HEK293 (cell line): Measurements from ENCODE around the gene MTF2.
A peak's percentile ranks its signal among the peaks of the same experiment; 100 is the strongest.

Experiments used
- GLI4 ChIP-seq: fragments of 450-650 bp; formaldehyde crosslinking; IDR thresholded peaks from 2 replicates; pipeline ENCODE4 v1.5.1; 2016; ENCODE audit warnings: missing biosample characterization, missing genetic modification characterization
- SALL2 ChIP-seq: fragments of 450-650 bp; formaldehyde crosslinking; IDR thresholded peaks from 2 replicates; pipeline ENCODE4 v1.5.0; 2017; ENCODE audit warnings: missing biosample characterization, mild to moderate bottlenecking, missing genetic modification characterization, borderline replicate concordance
- SETDB1 ChIP-seq: IDR thresholded peaks from one replicate; pipeline ENCODE4 v1.6.1; 2017; ENCODE audit warnings: mild to moderate bottlenecking, low read length, moderate library complexity, mixed read lengths; ENCODE audit not compliant: insufficient read length
- SP7 ChIP-seq: fragments of 450-650 bp; formaldehyde crosslinking; IDR thresholded peaks from 2 replicates; pipeline ENCODE4 v1.5.1; 2016; ENCODE audit warnings: missing biosample characterization, missing genetic modification characterization
- TCF7L2 ChIP-seq: IDR thresholded peaks from 2 replicates; pipeline ENCODE4 v1.6.1; 2011; ENCODE audit warnings: low read depth, mild to moderate bottlenecking, inconsistent platforms, low read length, moderate library complexity, borderline replicate concordance
- WT1 ChIP-seq: fragments of 450-650 bp; formaldehyde crosslinking; IDR thresholded peaks from 2 replicates; pipeline ENCODE4 v1.5.1; 2016; ENCODE audit warnings: missing biosample characterization, missing genetic modification characterization
- ZBTB17 ChIP-seq: fragments of 450-650 bp; formaldehyde crosslinking; IDR thresholded peaks from 2 replicates; pipeline ENCODE4 v1.5.1; 2016; ENCODE audit warnings: missing biosample characterization, missing genetic modification characterization
- ZBTB21 ChIP-seq: fragments of 450-650 bp; formaldehyde crosslinking; IDR thresholded peaks from 2 replicates; pipeline ENCODE4 v1.5.1; 2017; ENCODE audit warnings: missing biosample characterization, missing genetic modification characterization
- ZBTB8A ChIP-seq: fragments of 450-650 bp; formaldehyde crosslinking; IDR thresholded peaks from 2 replicates; pipeline ENCODE4 v1.5.1; 2016; ENCODE audit warnings: missing biosample characterization, missing genetic modification characterization
- ZFP41 ChIP-seq: fragments of 450-650 bp; formaldehyde crosslinking; IDR thresholded peaks from 2 replicates; pipeline ENCODE4 v1.5.1; 2016; ENCODE audit warnings: missing biosample characterization, missing genetic modification characterization, borderline replicate concordance
- ZNF132 ChIP-seq: fragments of 450-650 bp; formaldehyde crosslinking; IDR thresholded peaks from 2 replicates; pipeline ENCODE4 v1.5.1; 2017; ENCODE audit warnings: missing biosample characterization, missing genetic modification characterization, borderline replicate concordance
- ZNF138 ChIP-seq: fragments of 450-650 bp; formaldehyde crosslinking; IDR thresholded peaks from 2 replicates; pipeline ENCODE4 v1.5.1; 2016; ENCODE audit warnings: missing biosample characterization, missing genetic modification characterization, borderline replicate concordance
- ZNF16 ChIP-seq: fragments of 450-650 bp; formaldehyde crosslinking; IDR thresholded peaks from 2 replicates; pipeline ENCODE4 v1.5.1; 2016; ENCODE audit warnings: low read depth, missing biosample characterization, missing genetic modification characterization
- ZNF214 ChIP-seq: fragments of 450-650 bp; formaldehyde crosslinking; IDR thresholded peaks from 2 replicates; pipeline ENCODE4 v1.5.1; 2017; ENCODE audit warnings: missing biosample characterization, mild to moderate bottlenecking, missing genetic modification characterization, borderline replicate concordance
- ZNF248 ChIP-seq: fragments of 450-650 bp; formaldehyde crosslinking; IDR thresholded peaks from 2 replicates; pipeline ENCODE4 v1.5.1; 2017; ENCODE audit warnings: missing biosample characterization, missing genetic modification characterization
- ZNF354C ChIP-seq: fragments of 450-650 bp; formaldehyde crosslinking; IDR thresholded peaks from 2 replicates; pipeline ENCODE4 v1.5.1; 2016; ENCODE audit warnings: missing biosample characterization, missing genetic modification characterization, low read depth, borderline replicate concordance
- ZNF394 ChIP-seq: fragments of 450-650 bp; formaldehyde crosslinking; IDR thresholded peaks from 2 replicates; pipeline ENCODE4 v1.5.1; 2016; ENCODE audit warnings: missing biosample characterization, missing genetic modification characterization, mild to moderate bottlenecking, moderate library complexity, borderline replicate concordance
- ZNF404 ChIP-seq: fragments of 450-650 bp; formaldehyde crosslinking; IDR thresholded peaks from 2 replicates; pipeline ENCODE4 v1.5.1; 2017; ENCODE audit warnings: missing biosample characterization, missing genetic modification characterization
- ZNF426 ChIP-seq: fragments of 450-650 bp; formaldehyde crosslinking; IDR thresholded peaks from 2 replicates; pipeline ENCODE4 v1.5.1; 2017; ENCODE audit warnings: missing biosample characterization, missing genetic modification characterization, mild to moderate bottlenecking, inconsistent platforms, moderate library complexity
- ZNF433 ChIP-seq: fragments of 450-650 bp; formaldehyde crosslinking; IDR thresholded peaks from 2 replicates; pipeline ENCODE4 v1.5.1; 2016; ENCODE audit warnings: missing biosample characterization, missing genetic modification characterization, low read depth
- ZNF48 ChIP-seq: fragments of 450-650 bp; formaldehyde crosslinking; IDR thresholded peaks from 2 replicates; pipeline ENCODE4 v1.5.1; 2016; ENCODE audit warnings: missing biosample characterization, missing genetic modification characterization
- ZNF521 ChIP-seq: fragments of 450-650 bp; formaldehyde crosslinking; IDR thresholded peaks from 2 replicates; pipeline ENCODE4 v1.5.1; 2017; ENCODE audit warnings: missing biosample characterization, mild to moderate bottlenecking, missing genetic modification characterization
- ZNF529 ChIP-seq: fragments of 450-650 bp; formaldehyde crosslinking; IDR thresholded peaks from 2 replicates; pipeline ENCODE4 v1.5.1; 2017; ENCODE audit warnings: missing genetic modification characterization, missing biosample characterization; ENCODE audit not compliant: insufficient replicate concordance
- ZNF555 ChIP-seq: fragments of 450-650 bp; formaldehyde crosslinking; conservative IDR thresholded peaks from 2 replicates; pipeline ENCODE4 v1.5.1; 2017; ENCODE audit warnings: missing biosample characterization, mild to moderate bottlenecking, missing genetic modification characterization, inconsistent platforms
- ZNF621 ChIP-seq: fragments of 450-650 bp; formaldehyde crosslinking; IDR thresholded peaks from 2 replicates; pipeline ENCODE4 v1.5.1; 2017; ENCODE audit warnings: missing biosample characterization, missing genetic modification characterization
- ZNF629 ChIP-seq: fragments of 450-650 bp; formaldehyde crosslinking; IDR thresholded peaks from 2 replicates; pipeline ENCODE4 v1.5.1; 2017; ENCODE audit warnings: missing biosample characterization, missing genetic modification characterization
- ZNF658 ChIP-seq: fragments of 450-650 bp; formaldehyde crosslinking; IDR thresholded peaks from 2 replicates; pipeline ENCODE4; 2016; ENCODE audit warnings: missing biosample characterization, missing genetic modification characterization
- ZNF660 ChIP-seq: fragments of 450-650 bp; IDR thresholded peaks from 2 replicates; pipeline ENCODE4 v1.5.1; 2018; ENCODE audit warnings: missing biosample characterization, mild to moderate bottlenecking, missing genetic modification characterization
- ZNF747 ChIP-seq: fragments of 450-650 bp; formaldehyde crosslinking; IDR thresholded peaks from 2 replicates; pipeline ENCODE4 v1.5.1; 2016; ENCODE audit warnings: missing biosample characterization, missing genetic modification characterization
- ZNF792 ChIP-seq: fragments of 450-650 bp; formaldehyde crosslinking; IDR thresholded peaks from 2 replicates; pipeline ENCODE4 v1.5.1; 2016; ENCODE audit warnings: missing biosample characterization, missing genetic modification characterization
- ZNF837 ChIP-seq: fragments of 450-650 bp; formaldehyde crosslinking; IDR thresholded peaks from 2 replicates; pipeline ENCODE4 v1.5.1; 2016; ENCODE audit warnings: missing biosample characterization, missing genetic modification characterization
- ZSCAN16 ChIP-seq: fragments of 450-650 bp; formaldehyde crosslinking; IDR thresholded peaks from 2 replicates; pipeline ENCODE4 v1.5.1; 2016; ENCODE audit warnings: missing biosample characterization, missing genetic modification characterization
- ZXDB ChIP-seq: fragments of 450-650 bp; formaldehyde crosslinking; IDR thresholded peaks from 2 replicates; pipeline ENCODE4 v1.5.1; 2016; ENCODE audit warnings: missing biosample characterization, missing genetic modification characterization
- TF ChIP-seq, protein P1 (sequence below): fragments of 450-650 bp; IDR thresholded peaks from 2 replicates; pipeline ENCODE4 v1.5.1; 2018; ENCODE audit warnings: missing biosample characterization, missing genetic modification characterization
- TF ChIP-seq, protein P2 (sequence below): fragments of 450-650 bp; formaldehyde crosslinking; IDR thresholded peaks from 2 replicates; pipeline ENCODE4 v1.5.1; 2016; ENCODE audit warnings: missing biosample characterization, missing genetic modification characterization
- TF ChIP-seq, protein P3 (sequence below): fragments of 450-650 bp; formaldehyde crosslinking; IDR thresholded peaks from 2 replicates; pipeline ENCODE4 v1.5.1; 2016; ENCODE audit warnings: missing biosample characterization, missing genetic modification characterization

Gene MTF2

DNA sequence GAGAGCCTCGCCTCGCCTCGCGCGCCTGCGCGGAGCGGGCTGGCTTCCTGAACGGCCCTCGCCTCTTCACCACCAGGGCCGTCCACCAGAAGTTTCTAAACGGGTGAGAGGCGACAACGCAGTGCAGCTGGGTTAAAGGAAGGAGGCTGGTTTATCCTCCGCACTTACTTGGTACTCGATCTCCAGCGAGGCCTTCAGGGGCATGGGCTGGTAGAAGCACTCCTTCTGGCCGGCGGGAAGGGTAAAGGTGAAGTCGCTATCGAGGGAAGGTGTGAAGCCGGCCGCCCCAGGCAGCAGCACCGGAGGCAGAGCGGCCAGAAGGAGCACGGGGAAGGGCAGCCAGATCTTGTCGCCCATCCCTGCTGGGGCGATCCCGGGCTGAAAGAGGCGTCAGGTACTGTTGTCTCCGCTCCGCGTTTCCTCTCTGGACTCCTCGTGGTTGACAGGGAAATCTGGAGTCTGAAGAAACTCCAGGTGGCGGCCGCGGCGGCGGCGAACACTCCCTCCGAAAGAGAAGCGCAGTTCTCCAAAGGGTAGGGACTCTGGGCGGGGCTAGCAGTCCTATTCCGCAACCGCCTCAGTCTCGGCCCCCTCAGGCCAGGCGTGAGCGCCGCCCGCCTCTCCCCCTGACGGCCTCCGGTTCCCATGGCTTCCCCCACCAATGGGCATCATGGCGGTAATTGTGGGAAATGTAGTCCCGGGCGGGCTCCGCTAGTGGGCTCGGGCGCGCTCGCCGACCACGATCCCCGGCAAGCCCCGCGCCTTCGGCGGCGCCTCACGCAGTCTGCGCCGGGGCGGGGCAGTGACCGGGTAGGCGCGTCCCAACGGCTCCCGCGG lies 101.0 kb downstream of the MTF2 start, which contains the start of gene TMED5 (continued):
- no peak for TF ChIP-seq TCF7L2
- TF ChIP-seq ZNF354C (tag by site-specific recombination), result no peak
- TF ChIP-seq, protein P1, sequence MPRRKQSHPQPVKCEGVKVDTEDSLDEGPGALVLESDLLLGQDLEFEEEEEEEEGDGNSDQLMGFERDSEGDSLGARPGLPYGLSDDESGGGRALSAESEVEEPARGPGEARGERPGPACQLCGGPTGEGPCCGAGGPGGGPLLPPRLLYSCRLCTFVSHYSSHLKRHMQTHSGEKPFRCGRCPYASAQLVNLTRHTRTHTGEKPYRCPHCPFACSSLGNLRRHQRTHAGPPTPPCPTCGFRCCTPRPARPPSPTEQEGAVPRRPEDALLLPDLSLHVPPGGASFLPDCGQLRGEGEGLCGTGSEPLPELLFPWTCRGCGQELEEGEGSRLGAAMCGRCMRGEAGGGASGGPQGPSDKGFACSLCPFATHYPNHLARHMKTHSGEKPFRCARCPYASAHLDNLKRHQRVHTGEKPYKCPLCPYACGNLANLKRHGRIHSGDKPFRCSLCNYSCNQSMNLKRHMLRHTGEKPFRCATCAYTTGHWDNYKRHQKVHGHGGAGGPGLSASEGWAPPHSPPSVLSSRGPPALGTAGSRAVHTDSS (tag by site-specific recombination), result no peak
- no peak; the same call in 1 of the 2 replicates for TF ChIP-seq ZNF629 (tag by site-specific recombination)
- peak; percentile 36; the same call in 1 of the 2 replicates for TF ChIP-seq WT1
- TF ChIP-seq, protein P2, sequence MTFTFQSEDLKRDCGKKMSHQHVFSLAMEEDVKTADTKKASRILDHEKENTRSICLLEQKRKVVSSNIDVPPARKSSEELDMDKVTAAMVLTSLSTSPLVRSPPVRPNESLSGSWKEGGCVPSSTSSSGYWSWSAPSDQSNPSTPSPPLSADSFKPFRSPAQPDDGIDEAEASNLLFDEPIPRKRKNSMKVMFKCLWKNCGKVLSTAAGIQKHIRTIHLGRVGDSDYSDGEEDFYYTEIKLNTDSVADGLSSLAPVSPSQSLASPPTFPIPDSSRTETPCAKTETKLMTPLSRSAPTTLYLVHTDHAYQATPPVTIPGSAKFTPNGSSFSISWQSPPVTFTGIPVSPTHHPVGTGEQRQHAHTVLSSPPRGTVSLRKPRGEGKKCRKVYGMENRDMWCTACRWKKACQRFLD, result no peak
- TF ChIP-seq SETDB1, result no peak
- TF ChIP-seq ZNF521 (tag by site-specific recombination), result no peak
- TF ChIP-seq ZNF621, result no peak
- no peak for TF ChIP-seq SALL2 (tag by site-specific recombination)
- peak; percentile 34 for TF ChIP-seq SP7 (tag by site-specific recombination)
- no peak; the same call in 1 of the 2 replicates for TF ChIP-seq ZBTB21 (tag by site-specific recombination)
- TF ChIP-seq ZNF792 (tag by site-specific recombination), result 0 out of 2 replicates have a peak, but pooled peaks have one; percentile 81
- TF ChIP-seq ZBTB17 (tag by site-specific recombination), result peak; percentile 91
- no peak for TF ChIP-seq ZNF747
- TF ChIP-seq ZNF132, result no peak
- no peak for TF ChIP-seq ZNF248 (tag by site-specific recombination)
- TF ChIP-seq, protein P3, sequence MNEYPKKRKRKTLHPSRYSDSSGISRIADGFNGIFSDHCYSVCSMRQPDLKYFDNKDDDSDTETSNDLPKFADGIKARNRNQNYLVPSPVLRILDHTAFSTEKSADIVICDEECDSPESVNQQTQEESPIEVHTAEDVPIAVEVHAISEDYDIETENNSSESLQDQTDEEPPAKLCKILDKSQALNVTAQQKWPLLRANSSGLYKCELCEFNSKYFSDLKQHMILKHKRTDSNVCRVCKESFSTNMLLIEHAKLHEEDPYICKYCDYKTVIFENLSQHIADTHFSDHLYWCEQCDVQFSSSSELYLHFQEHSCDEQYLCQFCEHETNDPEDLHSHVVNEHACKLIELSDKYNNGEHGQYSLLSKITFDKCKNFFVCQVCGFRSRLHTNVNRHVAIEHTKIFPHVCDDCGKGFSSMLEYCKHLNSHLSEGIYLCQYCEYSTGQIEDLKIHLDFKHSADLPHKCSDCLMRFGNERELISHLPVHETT, result 0 out of 2 replicates have a peak, but pooled peaks have one; percentile 49
- peak; percentile 71 for TF ChIP-seq ZBTB8A (tag by site-specific recombination)
- TF ChIP-seq ZFP41 (tag by site-specific recombination), result no peak
- peak; percentile 40; the same call in 1 of the 2 replicates for TF ChIP-seq ZNF660 (tag by site-specific recombination)
- TF ChIP-seq ZNF138, result no peak
- no peak for TF ChIP-seq ZNF214 (tag by site-specific recombination)
- TF ChIP-seq ZNF48 (tag by site-specific recombination), result no peak
- peak; percentile 75 for TF ChIP-seq ZXDB (tag by site-specific recombination)
- no peak; the same call in 1 of the 2 replicates for TF ChIP-seq ZNF16 (tag by site-specific recombination)
- peak; percentile 78; the same call in 1 of the 2 replicates for TF ChIP-seq ZNF394 (tag by site-specific recombination)
- no peak for TF ChIP-seq ZSCAN16 (tag by site-specific recombination)
- no peak for TF ChIP-seq ZNF658 (tag by site-specific recombination)
- no peak for TF ChIP-seq ZNF529 (tag by site-specific recombination)
- TF ChIP-seq ZNF837 (tag by site-specific recombination), result no peak
- no peak for TF ChIP-seq ZNF555 (tag by site-specific recombination)
- TF ChIP-seq GLI4 (tag by site-specific recombination), result 0 out of 2 replicates have a peak, but pooled peaks have one; percentile 22
- TF ChIP-seq ZNF426 (tag by site-specific recombination), result no peak
- TF ChIP-seq ZNF404 (tag by site-specific recombination), result no peak
- no peak for TF ChIP-seq ZNF433 (tag by site-specific recombination)
